Kasumi-1 (cell line): ENCODE data around the gene CALR3.
"Not testable (repeated sequence)": the region's sequence is repeated elsewhere in the genome, so short reads cannot be mapped to it uniquely, and the experiment has no call there.

Experiments
- DNase-seq, 2 experiments: peaks; one replicate each; lab custom pipeline; 2025; lab: John Stamatoyannopoulos, UW

Gene CALR3

DNA sequence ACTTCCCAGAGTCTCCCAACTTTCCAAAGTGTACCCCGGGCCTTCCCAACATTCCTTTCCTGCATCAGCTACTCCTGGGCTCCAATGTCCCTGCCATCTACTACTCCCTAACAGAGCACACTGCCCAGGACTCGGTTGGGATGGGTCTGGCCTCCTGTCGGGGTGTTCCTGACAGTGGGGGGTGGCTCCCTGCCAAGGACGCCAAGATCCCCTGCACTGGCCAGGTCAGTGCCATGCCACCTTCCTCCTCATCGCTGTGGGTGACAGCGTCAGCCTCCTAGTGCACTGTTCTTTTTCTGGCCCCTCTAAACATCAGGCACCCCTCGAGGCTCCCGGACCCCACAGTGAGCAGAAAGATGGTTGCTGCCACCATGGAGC lies 38.0 kb downstream of the CALR3 start:
- DNase-seq, result no peak

DNA sequence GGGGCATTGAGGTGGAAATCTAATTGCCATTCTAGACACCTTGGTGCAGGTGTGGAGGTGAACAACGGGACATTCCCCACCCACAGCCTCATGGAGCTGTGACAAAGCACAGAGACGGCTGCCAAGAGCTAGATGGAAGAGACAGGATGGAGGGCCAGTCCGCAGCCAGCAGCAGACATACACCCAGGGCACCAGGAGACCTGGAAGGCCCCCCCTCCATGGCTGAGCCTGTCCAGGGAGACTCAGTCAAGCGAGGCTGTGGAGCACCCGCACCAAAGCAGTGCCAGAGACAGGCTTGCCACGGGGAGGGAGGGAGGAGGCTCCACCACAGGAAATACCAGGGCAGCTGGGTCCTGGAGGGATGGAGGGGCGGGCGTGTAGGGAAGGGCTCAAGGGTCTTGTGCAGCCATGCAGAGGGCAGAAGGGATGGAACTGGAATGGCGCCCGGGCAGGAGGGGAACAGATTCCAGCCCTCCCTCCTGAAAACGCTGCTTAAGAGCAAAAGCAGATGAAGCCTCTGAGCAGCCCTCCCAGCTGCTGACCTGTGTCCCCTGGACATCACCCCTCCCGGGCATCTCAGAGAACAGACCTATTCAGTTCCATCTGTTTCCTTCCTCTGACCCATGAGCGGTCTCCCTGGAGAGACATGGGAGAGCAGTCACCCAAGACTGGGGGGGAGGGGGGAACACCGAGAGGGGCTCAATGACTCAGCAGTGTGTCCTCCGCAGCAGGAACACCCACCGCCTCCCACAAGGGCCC lies 38.6 kb downstream of the CALR3 start:
- DNase-seq, result peak in 1 of 2 experiments; percentile 16

GRCh38 chr19:16456652-16457194 lies 39.2 kb downstream of the CALR3 start:
- DNase-seq, result peak; percentile 9 to 11

GRCh38 chr19:16455489-16455888 lies 40.5 kb downstream of the CALR3 start:
- no peak for DNase-seq

- no peak for DNase-seq
Measured at GRCh38 chr19:16454351-16454918, 41.5 kb downstream of the CALR3 start.

- no peak for DNase-seq
Measured at GRCh38 chr19:16452325-16452724, 43.6 kb downstream of the CALR3 start.

GRCh38 chr19:16449330-16449961 lies 46.5 kb downstream of the CALR3 start:
- DNase-seq, result peak in 1 of 2 experiments; percentile 9

- DNase-seq, result not testable (repeated sequence)
Measured at GRCh38 chr19:16448872-16449271, 47.1 kb downstream of the CALR3 start.

DNA sequence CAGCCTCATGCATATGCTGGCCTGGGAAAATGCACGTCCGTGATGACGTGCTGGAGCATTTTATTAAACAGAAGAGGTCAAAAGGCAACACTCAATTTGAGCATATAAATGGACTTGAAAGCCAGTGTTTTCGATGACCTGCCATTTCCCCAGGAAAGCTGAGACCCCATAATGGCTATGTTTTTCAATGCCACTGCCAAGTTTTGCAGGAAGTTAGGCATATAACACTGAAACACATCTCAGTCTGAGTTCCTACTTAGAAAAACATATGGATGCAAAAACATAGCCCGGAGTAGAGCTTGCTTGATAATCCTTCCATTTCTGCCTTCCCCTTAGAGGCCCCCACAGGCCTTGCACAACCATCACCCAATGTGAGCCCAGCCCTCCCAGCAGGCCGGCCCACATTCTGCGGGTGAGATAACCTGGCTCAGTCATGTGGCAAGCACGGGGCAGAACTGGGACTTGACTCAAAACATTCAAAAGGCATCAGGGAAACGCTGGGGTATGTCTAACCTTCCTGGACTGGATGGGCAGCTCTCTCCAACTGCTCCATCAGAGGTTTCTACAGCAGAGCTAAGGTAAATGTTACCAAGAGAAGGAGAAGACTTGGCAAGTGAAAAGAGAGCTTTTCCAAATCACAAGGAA lies 49.1 kb downstream of the CALR3 start:
- DNase-seq, result peak; percentile 77 to 80

DNA sequence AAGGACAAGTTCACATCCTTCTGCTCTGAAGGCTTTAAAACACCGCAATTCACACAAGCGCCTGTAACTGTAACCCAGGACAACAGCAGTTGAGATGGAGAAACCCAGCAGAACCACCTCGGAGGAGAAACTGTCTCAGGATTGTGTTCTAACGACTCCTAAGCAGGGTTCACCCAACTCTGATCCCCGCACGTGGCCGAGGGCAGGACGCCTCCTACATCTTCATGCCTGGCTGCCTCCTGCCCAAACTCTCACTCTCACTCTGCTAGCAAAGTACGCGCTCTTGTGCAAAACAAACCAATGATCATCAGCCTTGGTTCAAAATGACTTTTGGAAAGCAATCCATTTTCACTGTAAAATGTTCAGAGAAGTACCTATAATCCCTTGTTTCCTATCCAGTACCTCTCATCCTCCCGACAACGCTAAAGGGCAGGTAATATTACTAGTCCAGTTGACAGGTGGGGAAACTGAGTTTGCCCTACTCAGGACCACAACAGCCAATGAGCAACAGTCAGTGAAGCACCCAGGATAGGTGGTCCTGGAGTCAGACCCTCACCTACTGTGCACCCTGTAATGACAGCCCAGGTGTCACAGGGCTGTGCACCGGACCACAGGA lies 49.8 kb downstream of the CALR3 start:
- DNase-seq, result no peak

DNA sequence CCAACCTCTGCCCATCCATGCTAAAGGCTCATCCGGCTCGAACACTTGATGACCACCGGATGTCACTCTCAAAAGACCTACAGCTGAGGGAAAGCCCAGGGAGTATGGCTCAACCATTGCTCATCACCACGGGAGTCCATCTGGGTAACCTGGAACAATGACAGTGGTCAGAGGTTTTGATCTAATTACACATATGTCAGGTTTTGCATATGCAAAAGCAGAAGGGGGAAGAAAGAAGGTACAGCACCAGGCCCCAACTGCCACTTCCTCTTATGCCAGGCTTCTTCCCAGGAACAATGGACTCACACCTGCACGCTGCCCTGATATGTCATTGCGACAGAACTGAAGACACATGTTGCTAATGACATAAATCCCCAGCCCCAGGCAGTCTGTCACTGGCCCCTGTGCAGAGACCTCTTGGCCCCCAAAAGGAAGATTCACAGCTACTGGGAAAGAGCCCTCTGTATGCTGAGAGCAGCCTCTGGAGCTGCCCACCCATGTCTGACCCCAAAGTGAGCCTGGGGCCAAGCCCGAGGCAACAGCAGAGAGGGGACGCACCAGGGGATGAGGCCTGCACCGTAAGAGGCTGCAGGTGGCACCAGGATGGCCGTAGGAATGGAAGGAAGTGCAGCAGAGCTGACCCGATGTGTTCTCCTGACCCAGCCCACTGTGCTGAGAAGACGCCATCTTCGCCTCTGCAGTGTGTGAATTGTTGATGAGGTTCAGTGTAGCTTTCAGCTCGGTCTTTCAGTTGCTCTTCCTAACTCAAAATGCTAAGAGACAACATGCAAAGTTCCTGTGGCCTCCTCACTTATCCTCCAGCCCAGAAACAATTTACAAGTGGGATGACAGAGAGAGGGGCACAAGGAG lies 50.5 kb downstream of the CALR3 start:
- DNase-seq, result peak; percentile 32 to 67

DNA sequence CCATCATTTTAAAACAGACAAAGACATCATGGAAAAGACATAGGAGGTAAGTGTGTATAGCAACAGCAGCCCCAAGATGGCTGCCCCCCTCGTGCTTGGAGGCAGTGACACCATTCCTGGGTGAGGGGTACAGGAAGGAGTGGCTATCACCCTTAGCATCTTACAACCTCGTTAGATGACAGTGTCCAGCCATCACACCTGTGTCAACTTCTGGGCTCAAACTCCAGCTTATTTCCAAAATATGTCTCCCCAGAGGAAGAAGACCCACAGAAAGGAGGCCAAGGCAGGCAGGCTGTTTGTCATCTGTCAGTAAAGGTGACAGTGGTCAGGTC lies 51.7 kb downstream of the CALR3 start:
- no peak for DNase-seq

DNA sequence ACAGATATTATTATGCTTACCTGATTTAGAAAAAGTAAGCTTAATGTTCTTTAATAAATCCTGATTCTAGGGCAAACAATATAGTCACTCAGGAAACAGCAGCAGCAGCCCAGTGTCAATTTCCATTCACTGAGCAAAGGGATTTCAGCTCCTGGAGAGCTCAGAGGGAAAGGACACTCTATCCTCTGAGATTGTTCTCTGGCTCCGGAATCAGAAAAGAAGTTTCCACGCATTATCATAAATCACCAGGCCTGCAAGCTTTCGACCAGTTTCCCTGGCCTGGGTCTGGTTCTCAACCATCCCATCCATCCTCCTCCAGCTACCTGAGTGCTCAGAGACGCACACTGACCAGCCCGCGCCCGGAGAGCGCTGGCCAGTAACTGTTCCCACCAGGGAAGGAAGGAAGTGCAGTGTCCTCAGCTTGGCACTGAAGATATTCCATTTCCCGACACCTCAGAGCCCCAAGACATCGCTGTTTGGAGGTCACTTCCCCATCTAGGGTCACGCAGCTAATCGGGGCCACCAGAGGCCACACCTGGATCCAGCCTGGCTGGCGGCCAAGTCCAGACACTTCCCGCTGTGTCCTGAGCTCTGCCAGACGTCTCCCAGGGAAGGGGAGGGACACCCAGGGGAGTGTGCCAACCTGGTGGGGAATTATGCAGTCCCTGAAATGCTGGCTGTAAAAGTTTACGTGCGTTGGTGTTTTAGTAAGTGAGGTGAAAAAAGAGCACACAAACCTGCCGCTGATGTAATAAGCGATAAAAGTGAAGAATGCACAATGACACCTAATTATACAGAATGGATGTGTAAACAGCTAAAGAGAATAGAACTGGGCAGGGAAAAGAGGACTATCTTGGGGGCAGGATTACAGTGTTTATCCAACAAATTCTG lies 53.3 kb downstream of the CALR3 start:
- DNase-seq, result no peak

GRCh38 chr19:16441661-16442162 lies 54.3 kb downstream of the CALR3 start:
- peak; percentile 20 to 22 for DNase-seq

GRCh38 chr19:16436780-16437332 lies 59.1 kb downstream of the CALR3 start:
- no peak for DNase-seq

DNA sequence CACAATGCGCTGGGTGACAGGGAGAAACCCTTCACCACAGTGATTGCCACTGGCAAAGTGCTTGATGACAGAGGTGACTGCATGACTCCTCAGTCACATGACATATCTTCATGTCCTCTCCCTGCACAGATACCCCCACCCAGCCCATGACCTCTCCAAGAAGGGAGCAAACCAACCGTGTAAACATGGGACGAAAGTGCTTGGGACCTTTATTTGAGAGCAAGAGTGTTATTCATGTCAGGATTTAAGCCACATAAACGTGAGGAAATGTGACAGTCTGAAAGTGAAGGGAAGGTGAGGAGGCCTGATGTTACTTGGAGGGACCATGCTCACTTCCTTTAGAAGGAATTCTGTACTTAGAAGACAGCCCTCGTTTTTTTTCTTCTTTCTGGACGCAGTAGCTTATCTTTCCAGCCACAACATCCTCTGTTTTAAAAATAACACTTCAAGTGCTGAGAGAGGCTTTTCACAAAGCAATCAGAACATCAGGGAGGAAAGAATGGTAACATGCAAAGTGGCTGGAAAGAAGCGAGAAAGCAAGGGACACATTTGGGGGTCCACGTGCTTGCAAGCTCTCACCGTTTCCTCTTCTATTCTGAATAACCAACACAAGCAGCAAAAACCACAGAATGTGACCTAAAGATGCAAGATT lies 59.8 kb downstream of the CALR3 start:
- peak; percentile 54 for DNase-seq

- DNase-seq, result no peak
Measured at GRCh38 chr19:16435238-16435917, 60.6 kb downstream of the CALR3 start.

DNA sequence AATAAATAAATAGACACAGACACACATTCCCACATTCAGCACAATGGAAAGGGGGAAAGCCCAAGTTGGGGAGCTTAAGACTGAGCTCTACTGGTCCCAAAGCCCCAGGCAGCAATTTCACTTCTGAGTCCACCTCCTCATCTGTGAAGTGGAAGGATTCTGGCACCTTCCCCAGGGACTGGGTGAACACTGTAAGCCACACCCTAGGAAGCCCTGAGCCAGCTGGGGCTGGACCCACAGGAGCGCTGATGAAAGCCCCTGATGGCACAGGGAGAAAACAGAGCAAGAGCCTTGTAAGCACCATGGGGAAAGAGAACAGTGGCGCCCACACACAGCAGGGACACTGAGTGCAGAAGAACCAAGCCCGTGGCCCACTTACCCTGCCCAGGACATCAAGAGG lies 62.0 kb downstream of the CALR3 start:
- no peak for DNase-seq

DNA sequence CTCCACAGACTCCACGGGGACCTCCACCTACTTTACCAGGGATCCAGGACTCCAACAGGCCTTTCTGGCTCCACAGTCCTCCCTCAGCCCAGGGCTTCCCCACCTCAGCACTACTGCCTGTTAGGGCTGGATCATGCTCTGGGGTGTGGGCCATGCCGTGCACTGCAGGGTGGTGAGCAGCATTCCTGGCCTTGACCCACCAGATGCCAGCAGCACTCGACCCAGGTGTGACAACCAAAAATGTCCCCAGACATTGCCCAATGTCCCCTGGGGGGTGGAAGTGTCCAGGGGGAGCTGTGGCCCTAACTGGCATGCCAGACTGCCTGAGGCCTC lies 66.2 kb downstream of the CALR3 start:
- no peak for DNase-seq
